ENCODE measurements around the gene RASL12.

The RASL12 gene

GRCh38 chr15:65058394-65059368 lies 9.1 kb downstream of the RASL12 start:
- H3K27ac ChIP-seq = no peak overlapping the region
- no peak for DNase-seq (ENCODE audit: low read depth, low spot score)

- no peak overlapping the region for H3K27ac ChIP-seq
- DNase-seq (ENCODE audit: low read depth, low spot score) = no peak
Observed at GRCh38 chr15:65057549-65057940, 10.2 kb downstream of the RASL12 start.

- DNase-seq (ENCODE audit: low read depth, low spot score) = no peak
- no peak overlapping the region for H3K27ac ChIP-seq
Observed at GRCh38 chr15:65056868-65057548, 10.8 kb downstream of the RASL12 start.

- no peak for DNase-seq (ENCODE audit: low read depth, low spot score)
- H3K27ac ChIP-seq = no peak overlapping the region
Observed at GRCh38 chr15:65056106-65056505, 11.7 kb downstream of the RASL12 start.

GRCh38 chr15:65055201-65055870 lies 12.5 kb downstream of the RASL12 start:
- no peak overlapping the region for H3K27ac ChIP-seq
- DNase-seq (ENCODE audit: low read depth, low spot score) = no peak

GRCh38 chr15:65054333-65055200 lies 13.2 kb downstream of the RASL12 start:
- DNase-seq (ENCODE audit: low read depth, low spot score) = no peak
- no peak overlapping the region for H3K27ac ChIP-seq

GRCh38 chr15:65052956-65053355 lies 14.8 kb downstream of the RASL12 start:
- H3K27ac ChIP-seq = no peak overlapping the region
- DNase-seq (ENCODE audit: low read depth, low spot score) = no peak

- no peak for DNase-seq (ENCODE audit: low read depth, low spot score)
- H3K27ac ChIP-seq = no peak overlapping the region
Observed at GRCh38 chr15:65051266-65051665, 16.5 kb downstream of the RASL12 start.

DNA sequence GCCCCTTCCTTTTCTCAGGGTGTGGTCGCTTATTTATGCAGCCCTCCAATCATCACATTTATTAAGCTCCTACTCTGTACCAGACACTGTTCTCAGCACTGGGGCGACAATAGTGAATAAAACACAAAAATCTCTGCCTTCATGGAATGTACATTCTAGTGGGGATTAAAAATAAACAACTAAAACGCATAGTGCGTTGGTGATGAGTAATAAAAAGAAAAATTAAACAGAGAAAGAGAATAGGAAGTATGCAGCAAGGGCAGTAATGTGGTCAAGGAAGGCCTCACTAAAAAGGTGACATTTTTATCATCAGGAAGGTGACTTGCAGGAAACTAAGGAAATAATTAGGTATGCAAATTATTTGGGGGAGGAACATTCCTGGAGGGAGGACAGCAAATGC lies 17.5 kb downstream of the RASL12 start:
- no peak for DNase-seq (ENCODE audit: low read depth, low spot score)
- H3K27ac ChIP-seq = no peak overlapping the region

GRCh38 chr15:65049418-65049840 lies 18.4 kb downstream of the RASL12 start:
- H3K27ac ChIP-seq = no peak overlapping the region
- peak; percentile 60 for DNase-seq (ENCODE audit: low read depth, low spot score)

DNA sequence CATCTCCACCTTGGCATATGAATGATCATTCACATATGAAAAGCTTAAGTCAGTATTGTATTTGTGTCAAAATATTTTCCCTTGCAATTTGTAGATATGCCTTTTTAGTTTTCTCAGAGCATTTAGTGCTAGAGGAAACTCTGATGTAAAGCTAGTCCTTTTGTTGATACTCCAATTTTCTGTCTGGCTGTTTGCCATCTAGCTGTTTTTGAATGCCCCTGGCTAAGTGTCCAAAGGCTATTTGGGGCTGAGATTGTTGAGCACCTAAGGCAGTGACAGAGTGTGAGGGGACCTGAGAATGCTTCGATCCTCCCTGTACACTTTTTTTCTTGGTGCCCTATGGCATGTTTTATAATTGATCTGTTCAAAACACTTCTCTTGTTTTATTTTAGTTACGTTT lies 19.6 kb downstream of the RASL12 start:
- no peak overlapping the region for H3K27ac ChIP-seq
- no peak for DNase-seq (ENCODE audit: low read depth, low spot score)

DNA sequence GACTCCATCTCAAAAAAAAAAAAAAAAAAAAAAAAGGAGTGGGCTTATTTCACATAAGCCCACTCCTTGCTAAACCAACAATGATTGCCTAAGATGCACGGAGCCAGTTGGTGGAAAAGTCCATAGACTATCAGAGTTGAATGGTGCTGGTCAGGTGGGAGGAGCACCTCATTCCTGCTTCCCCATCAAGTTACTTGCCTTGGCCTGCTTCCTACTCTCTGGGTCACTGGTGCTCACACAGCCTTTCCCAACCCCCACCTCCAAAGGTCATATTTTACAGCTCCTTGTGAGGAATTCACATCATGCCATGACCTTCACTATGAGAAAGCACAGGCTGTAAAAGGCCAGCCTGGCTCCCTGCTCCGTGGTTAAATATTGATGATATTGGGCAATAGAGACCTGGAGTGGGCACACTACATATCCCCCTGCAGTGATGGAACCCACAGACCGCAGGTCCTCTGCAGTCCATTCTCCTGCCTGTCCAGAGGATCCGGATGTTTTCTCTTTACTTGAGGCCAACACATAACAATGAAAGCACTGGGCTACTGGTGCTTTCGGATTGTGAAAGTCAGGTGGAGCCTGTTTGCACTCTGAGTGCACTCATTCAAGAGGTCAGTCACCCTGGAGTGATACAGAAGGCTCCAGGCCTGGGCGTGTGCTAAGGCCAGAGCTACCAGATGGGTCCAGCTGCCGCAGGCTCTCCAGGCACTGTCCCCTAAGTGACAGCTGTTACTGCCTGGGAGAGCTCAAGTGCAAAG lies 22.9 kb downstream of the RASL12 start, which contains the start of gene SLC51B:
TSS of gene SLC51B (plus strand) at position 664 of the 758 bp plus-strand sequence. CDS start 4,618 bp downstream, outside the sequence.
- DNase-seq (ENCODE audit: low read depth, low spot score) = no peak
- H3K27ac ChIP-seq = peak within 1 kb of the TSS; percentile 47

- H3K27ac ChIP-seq = peak overlapping the region; percentile 47
- DNase-seq (ENCODE audit: low read depth, low spot score) = peak; percentile 45
Observed at GRCh38 chr15:65044218-65044617, 23.6 kb downstream of the RASL12 start.

- DNase-seq (ENCODE audit: low read depth, low spot score) = no peak
- H3K27ac ChIP-seq = peak overlapping the region; percentile 47
Observed at GRCh38 chr15:65042776-65043327, 24.9 kb downstream of the RASL12 start.

DNA sequence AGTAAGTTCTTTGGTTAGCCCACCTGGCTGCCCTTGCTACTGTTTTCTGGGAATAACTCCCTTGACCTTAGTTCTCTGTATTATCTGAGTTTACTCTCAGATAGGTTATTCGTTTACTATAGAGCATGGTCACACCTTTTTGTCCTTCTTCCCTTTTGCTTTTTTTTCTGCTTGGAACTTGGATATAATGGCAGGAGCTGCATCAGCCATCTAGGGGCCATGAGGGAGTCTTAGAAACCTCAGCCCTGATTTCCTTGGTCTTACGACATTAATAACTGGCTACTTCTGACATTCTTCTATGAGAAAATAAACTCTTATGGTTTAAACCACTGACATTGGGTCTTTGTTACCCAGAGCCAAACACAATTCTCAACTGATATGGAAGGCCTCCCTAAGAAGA lies 26.0 kb downstream of the RASL12 start:
- no peak overlapping the region for H3K27ac ChIP-seq
- no peak for DNase-seq (ENCODE audit: low read depth, low spot score)

- DNase-seq (ENCODE audit: low read depth, low spot score) = no peak
- peak overlapping the region; percentile 7 for H3K27ac ChIP-seq
Observed at GRCh38 chr15:65040461-65040860, 27.3 kb downstream of the RASL12 start.

DNA sequence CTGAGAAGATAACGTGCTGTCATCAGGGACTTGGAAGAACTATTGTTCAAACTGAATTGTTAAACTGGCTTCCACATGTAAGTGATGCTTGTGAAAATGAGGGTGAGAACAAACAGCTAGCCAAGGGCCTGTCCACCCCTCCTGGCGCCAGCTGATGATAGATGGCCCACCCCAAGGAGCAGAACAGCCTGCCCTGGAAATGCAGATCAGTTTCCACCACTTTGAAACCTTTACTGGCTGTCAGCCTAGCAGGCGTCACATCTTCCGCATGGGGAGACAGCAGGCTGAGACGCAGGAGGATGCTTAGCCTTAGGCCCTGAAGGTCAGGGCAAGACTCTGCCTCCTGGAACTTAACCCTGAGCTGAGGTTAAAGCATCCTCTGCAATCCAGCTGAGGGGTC lies 29.0 kb downstream of the RASL12 start:
- no peak overlapping the region for H3K27ac ChIP-seq
- no peak for DNase-seq (ENCODE audit: low read depth, low spot score)

GRCh38 chr15:65038428-65038827 lies 29.4 kb downstream of the RASL12 start:
- H3K27ac ChIP-seq = no peak overlapping the region

DNA sequence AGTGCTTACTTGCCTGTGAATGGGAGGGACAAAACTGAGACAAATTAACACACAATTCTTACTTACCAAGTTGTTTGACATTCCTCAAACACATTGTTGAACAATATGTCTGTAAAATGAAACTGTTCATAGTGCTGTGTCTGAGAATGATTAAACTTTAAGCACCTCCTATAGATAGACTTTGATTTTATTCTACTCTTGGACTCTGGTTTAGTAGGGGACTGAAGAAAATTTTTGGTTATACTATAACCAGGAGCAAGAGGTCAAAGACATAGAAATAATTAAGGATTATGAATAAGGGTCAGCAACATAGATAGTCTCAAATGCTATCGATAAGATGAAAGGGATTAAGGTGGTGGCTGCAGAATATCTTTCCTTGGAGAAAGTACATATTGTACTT lies 30.5 kb downstream of the RASL12 start:
- no peak overlapping the region for H3K27ac ChIP-seq
- DNase-seq (ENCODE audit: low read depth, low spot score) = no peak

More at GRCh38 chr15:65038428-65038827, 29.4 kb downstream of the RASL12 start:
- no peak for DNase-seq (ENCODE audit: low read depth, low spot score)
